AG20443 (cell line): ENCODE data around the gene RPL38.

ENCODE experiments used
- DNase-seq: peaks from one replicate; pipeline ENCODE4 v3.0.0; 2012; ENCODE audit warnings: low spot score, mixed read lengths

Gene RPL38

GRCh38 chr17:74227271-74228080 lies 24.0 kb downstream of the RPL38 start:
- no peak for DNase-seq

GRCh38 chr17:74228306-74228978 lies 25.0 kb downstream of the RPL38 start:
- no peak for DNase-seq

GRCh38 chr17:74230896-74231295 lies 27.4 kb downstream of the RPL38 start:
- DNase-seq: no peak

GRCh38 chr17:74231928-74232907 lies 28.7 kb downstream of the RPL38 start:
- DNase-seq: no peak

- no peak for DNase-seq
These were observed 30.5 kb downstream of the RPL38 start for GRCh38 chr17:74233937-74234336.

GRCh38 chr17:74234486-74234885 lies 31.0 kb downstream of the RPL38 start:
- DNase-seq: no peak

GRCh38 chr17:74235040-74235581 lies 31.6 kb downstream of the RPL38 start:
- no peak for DNase-seq

GRCh38 chr17:74235911-74236371 lies 32.5 kb downstream of the RPL38 start:
- no peak for DNase-seq

- no peak for DNase-seq
These were observed 33.8 kb downstream of the RPL38 start for GRCh38 chr17:74237321-74237720.

- no peak for DNase-seq
These were observed 35.7 kb downstream of the RPL38 start for GRCh38 chr17:74239172-74239571.

- no peak for DNase-seq
These were observed 37.2 kb downstream of the RPL38 start for GRCh38 chr17:74240618-74241205.

GRCh38 chr17:74241431-74241830 lies 38.0 kb downstream of the RPL38 start:
- DNase-seq: no peak

GRCh38 chr17:74241847-74242246 lies 38.4 kb downstream of the RPL38 start:
- no peak for DNase-seq

GRCh38 chr17:74243013-74243755 lies 39.7 kb downstream of the RPL38 start:
- DNase-seq: no peak

GRCh38 chr17:74244128-74244527 lies 40.6 kb downstream of the RPL38 start:
- no peak for DNase-seq

- DNase-seq: no peak
These were observed 41.1 kb downstream of the RPL38 start for GRCh38 chr17:74244548-74244947.

GRCh38 chr17:74245145-74245831 lies 41.8 kb downstream of the RPL38 start:
- peak; percentile 29 for DNase-seq

GRCh38 chr17:74245871-74246270 lies 42.4 kb downstream of the RPL38 start:
- DNase-seq: no peak

- DNase-seq: no peak
These were observed 46.3 kb downstream of the RPL38 start for GRCh38 chr17:74249590-74250270.
